ENCODE measurements around the gene GINS1. TPM values are rescaled to one million over a fixed set of nuclear protein-coding genes. Genes with fewer than 3 reads are reported as not detected.

Gene GINS1
- total and polyA plus RNA-seq, 8 donors = 0.32 to 0.98 (median 0.49) TPM

GRCh38 chr20:25372584-25373336 is 34.7 kb upstream of the GINS1 start:
- no peak for TF ChIP-seq CTCF (IDR thresholded peaks at IDR 0.05)
- no peak for ATAC-seq
- Histone ChIP-seq H3K4me1 (no peaks in the 10 kb centered on the region), H3K4me3 (no peak overlapping the region), H3K27me3 (no peaks in the 10 kb centered on the region), H3K27ac (no peak overlapping the region), H3K36me3 (no peaks in the 10 kb centered on the region), H3K9me3 (no peaks in the 10 kb centered on the region)
- DNase-seq = no peak
- WGBS, 2 donors = 95 to 98% methylated on average over 10 of the region's 10 CpGs
- no peak for FAIRE-seq
- intact Hi-C loops (cut with DNase I) = no loop called here

- FAIRE-seq = no peak
- no peak for TF ChIP-seq CTCF (IDR thresholded peaks at IDR 0.05)
- 60 to 67% methylated on average over 2 of the region's 2 CpGs for WGBS, 2 donors
- intact Hi-C loops (cut with DNase I) = no loop called here
- ATAC-seq = no peak
- Histone ChIP-seq H3K9me3 (no peaks in the 10 kb centered on the region), H3K27me3 (no peaks in the 10 kb centered on the region), H3K4me3 (no peak overlapping the region), H3K27ac (no peak overlapping the region), H3K4me1 (peaks cover 0 to 13% (median 9%) of the 10 kb centered on the region in 3 donors), H3K36me3 (no peaks in the 10 kb centered on the region)
- DNase-seq = no peak
Measured at GRCh38 chr20:25374842-25375241, 32.6 kb upstream of the GINS1 start.

- Histone ChIP-seq H3K4me1 (peaks cover 0 to 13% (median 9%) of the 10 kb centered on the region in 3 donors), H3K4me3 (no peak overlapping the region), H3K27ac (no peak overlapping the region), H3K9me3 (no peaks in the 10 kb centered on the region), H3K36me3 (no peaks in the 10 kb centered on the region), H3K27me3 (no peaks in the 10 kb centered on the region)
- no peak for FAIRE-seq
- TF ChIP-seq CTCF (IDR thresholded peaks at IDR 0.05) = no peak
- DNase-seq = no peak
- 90 to 92% methylated on average over 4 of the region's 4 CpGs for WGBS, 2 donors
- ATAC-seq = no peak
- intact Hi-C loops (cut with DNase I) = no loop called here
Measured at GRCh38 chr20:25376236-25376635, 31.2 kb upstream of the GINS1 start.

- no peak overlapping the region for H3K4me3 ChIP-seq
- intact Hi-C loops (cut with DNase I) = no loop called here
- no peak for FAIRE-seq
- WGBS, 2 donors = 83 to 93% methylated on average over 2 of the region's 2 CpGs
- no peak overlapping the region for H3K27ac ChIP-seq
- H3K4me1 ChIP-seq = peaks cover 0 to 13% (median 9%) of the 10 kb centered on the region in 3 donors
- TF ChIP-seq CTCF (IDR thresholded peaks at IDR 0.05) = no peak
- no peaks in the 10 kb centered on the region for H3K27me3 ChIP-seq
- no peak for DNase-seq
- H3K9me3 ChIP-seq = no peaks in the 10 kb centered on the region
- no peak for ATAC-seq
- H3K36me3 ChIP-seq = no peaks in the 10 kb centered on the region
Measured at GRCh38 chr20:25376886-25377285, 30.6 kb upstream of the GINS1 start.

GRCh38 chr20:25378189-25378883 is 29.1 kb upstream of the GINS1 start:
- intact Hi-C loops (cut with DNase I) = no loop called here
- DNase-seq (no peak), ATAC-seq (peak in 1 of 4 donors; percentile 55), FAIRE-seq (no peak)
- no peak overlapping the region for H3K4me3 ChIP-seq
- H3K27me3 ChIP-seq = no peaks in the 10 kb centered on the region
- H3K27ac ChIP-seq = no peak overlapping the region
- no peak for TF ChIP-seq CTCF (IDR thresholded peaks at IDR 0.05)
- WGBS, 2 donors = 41 to 50% methylated on average over 5 of the region's 5 CpGs
- no peaks in the 10 kb centered on the region for H3K36me3 ChIP-seq
- no peaks in the 10 kb centered on the region for H3K9me3 ChIP-seq
- H3K4me1 ChIP-seq = peaks cover 0 to 13% (median 9%) of the 10 kb centered on the region in 3 donors
